ENCODE data around the gene DNAH7.
"Not testable (repeated sequence)": the region's sequence is repeated elsewhere in the genome, so short reads cannot be mapped to it uniquely, and the experiment has no call there.

Gene DNAH7

DNA sequence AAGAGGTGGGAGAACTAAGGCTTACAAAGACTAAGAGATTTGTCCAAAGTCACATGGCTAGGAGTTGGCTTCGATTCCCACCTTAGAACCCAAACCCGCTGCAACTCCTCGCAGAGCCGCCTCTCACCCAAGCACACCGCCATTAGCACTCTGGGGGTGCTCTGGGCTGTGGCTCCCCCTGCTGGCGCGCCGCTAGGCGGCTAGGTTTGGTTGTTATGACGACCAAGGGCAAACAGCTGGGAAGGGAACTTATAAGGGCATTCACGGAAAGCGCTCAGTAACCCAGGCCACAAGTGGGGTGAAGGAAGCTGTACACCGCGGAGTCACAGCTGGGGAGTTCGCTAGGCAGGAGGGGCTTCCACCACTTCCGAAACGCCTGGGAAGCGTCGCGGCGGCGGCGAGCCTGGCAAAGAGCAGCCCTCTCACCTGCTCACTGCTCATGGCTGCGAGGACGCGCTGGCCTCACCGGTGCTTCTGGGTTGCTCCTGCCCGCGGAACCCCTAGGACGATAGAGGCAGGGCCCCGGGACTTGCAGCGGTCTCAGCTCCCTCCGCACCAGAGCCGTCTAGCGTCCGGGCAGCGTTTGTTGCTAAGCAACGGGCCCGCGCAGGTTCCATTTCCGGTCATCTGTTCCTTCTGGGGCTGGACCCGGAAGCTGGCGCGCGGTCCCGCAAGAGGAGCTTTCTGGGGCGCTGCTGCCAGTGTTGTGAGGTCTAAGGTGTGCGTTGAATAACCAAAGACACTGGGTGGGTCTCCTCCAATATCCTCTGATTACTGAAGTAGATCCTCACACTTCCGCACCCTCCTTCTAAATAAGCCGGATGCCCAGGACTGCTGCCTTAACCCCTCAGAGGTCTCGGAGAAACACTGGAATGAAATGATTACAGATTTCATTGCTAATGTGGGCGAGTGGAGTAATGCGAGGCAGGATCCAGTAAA, at the start of gene DNAH7:
Gene DNAH7, minus strand, starts transcription at position 567 of the 939 bp plus-strand sequence. Its CDS starts 126 bp downstream, at position 441.
- peak; percentile 53 to 79 for DNase-seq

DNA sequence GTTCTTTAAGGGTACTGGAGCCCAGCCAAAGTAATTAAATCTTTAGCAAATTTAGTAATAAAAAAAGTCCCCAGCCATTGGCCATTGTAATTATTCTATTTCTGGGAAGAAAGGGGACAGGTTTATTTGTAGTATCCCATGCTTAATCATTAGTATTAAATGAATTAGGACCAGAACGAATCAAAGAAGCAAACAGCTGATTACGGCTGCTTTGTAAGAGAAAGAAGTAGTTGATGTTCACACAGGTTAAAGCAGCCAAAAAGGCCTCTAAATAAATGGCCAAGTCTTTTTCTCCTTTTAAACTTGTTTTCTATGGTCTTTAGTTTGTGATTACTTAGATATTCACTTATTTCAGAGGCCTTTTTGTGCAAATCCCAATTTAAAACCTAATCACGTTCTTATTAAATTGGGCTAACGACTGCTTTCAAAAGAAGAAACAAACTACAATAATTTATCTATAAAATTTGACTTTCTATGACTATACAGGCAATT, 48.6 kb upstream of the DNAH7 start:
- DNase-seq: no peak

DNA sequence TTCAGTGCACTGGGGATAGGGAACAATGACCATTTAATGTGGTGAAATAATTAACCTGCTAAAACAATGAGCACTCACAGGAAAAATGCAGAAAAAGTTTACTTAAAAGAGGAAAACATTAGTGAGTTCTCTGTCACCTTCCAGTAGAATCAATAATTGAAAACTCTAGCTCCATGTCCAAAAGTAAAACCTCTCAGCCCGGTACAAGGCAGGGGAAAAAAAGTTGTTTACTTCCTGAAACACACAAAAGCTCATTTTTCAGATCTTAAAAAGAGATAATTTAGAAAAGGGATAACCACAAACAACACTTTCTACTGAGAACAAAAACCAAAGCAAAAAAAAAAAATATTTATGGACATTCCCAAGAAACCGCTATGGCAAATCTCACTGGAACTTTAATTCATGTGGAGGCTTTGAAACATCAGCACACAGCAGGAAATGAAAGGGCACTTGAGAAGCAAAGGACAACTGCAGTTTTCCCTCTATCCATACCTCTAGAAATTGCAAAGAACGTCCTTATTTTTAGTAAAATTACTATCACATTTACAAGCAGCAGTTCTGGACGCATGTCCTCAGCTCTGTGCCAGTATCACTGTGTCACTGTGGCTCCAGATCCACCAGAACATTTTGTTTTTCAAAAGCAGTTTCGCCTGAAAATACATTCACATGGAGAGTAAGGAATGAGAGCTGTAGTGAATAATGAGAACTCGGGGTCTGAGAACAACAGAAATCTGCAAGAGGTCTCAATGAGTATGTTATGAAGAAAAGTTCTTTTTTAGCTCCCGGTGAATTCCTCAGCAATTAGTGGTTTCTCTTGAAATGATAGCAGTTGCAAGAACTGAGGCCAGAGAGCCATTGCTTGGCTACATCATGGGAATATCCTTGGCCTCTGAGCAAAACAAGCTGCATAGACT, 44.7 kb upstream of the DNAH7 start:
- no peak for DNase-seq

DNA sequence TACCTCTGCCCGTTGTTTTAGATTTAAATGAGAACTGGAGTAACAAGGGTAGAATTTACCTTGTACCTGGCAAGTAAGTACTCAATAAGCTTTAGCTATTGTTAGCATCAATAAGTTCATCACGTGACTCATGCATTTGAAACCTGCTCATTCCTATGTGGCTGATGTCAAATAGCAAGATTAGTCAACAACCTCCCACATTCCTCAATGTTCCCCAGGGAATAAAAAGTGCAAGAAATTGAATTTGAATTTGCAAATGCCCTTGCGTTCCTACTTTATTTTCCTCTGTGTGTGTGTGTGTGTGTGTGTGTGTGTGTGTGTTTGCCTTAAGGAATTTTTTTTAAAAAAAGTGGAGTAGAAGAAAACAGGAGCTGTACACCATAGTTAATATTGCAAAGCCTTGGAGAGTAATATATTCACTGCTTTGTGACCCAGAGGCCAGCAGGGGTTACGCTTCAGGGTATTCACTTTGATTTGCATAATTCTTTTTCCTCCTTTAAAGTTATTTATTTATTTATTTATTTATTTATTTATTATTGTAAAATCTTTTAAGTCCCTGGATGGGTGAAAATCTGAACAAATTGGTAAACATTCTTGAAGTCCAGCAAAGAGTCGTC, 43.9 kb upstream of the DNAH7 start:
- peak in 1 of 2 experiments; percentile 3 for DNase-seq

DNA sequence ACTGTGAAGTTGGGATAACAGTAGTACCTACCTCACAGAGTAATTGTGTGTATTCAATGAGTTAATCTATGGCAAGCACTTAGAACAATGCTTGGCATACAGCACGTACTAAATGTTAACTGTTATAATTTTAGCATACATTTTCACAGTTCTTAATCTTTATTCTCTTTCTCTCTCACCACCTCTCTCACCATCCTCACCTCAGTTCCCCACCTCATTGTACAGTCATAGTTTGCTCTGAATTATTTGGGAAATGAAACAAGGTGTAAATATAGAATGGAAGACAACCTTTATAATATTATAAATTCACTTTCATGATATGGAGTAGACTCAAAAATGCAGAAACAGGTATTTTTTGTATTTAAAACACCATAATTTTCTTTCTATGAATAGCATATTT, 40.0 kb upstream of the DNAH7 start:
- no peak for DNase-seq

DNA sequence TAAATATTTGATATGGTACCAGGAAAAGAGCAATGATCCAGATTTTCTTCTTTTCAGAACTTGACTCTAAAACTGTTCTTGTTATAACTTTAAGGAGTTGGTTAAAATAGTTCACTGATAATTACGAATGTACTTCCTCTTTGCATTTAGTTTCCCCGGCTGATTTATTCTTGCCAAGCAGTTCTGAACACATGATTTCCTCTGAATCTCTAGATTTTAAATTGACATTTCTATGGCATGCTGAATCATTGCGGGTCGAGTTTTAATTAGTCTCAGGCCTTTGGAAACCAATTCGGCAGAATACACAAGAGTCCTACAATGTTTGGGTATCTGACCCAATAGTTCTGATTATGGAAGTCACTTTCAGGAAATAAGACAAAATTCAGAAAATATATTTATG, 37.3 kb upstream of the DNAH7 start:
- no peak for DNase-seq

DNA sequence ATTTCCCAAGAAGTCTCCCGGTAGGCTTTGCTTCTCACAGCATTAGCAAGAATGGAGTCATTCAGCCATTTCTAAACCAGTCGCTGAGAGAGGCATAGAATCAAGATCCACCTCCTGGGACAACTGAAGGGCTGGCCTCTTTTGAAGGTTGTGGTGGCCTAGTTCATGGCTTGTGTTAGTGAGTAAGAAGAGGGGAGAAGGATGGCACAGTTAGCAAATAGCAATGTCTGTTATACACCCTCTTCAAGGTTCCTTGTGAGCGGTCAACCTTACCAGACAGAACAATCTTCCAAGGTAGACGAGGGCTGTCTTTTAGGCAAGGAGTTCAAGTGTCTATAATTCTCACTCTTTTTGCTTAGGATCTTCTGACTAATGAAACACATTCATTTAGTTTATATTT, 35.4 kb upstream of the DNAH7 start:
- no peak for DNase-seq

DNA sequence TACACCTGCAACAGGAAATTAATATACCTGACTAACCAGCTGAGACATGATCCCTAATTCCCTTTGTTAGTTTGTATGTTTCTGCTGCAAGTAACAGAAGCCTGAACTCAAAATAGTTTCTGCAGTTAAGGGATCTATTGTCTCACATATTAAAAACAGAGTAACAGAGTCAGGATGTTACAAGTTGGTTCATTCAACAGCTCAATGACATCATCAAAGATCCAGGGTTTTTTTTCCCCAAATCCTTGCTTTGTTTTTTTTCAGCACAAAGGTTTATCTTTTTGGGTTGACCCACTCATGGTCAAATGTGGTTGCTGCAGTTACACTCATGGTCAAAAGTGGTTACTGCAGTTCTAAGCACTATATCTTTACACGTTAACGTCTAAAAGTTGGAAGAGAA, 35.0 kb upstream of the DNAH7 start:
- no peak for DNase-seq

DNA sequence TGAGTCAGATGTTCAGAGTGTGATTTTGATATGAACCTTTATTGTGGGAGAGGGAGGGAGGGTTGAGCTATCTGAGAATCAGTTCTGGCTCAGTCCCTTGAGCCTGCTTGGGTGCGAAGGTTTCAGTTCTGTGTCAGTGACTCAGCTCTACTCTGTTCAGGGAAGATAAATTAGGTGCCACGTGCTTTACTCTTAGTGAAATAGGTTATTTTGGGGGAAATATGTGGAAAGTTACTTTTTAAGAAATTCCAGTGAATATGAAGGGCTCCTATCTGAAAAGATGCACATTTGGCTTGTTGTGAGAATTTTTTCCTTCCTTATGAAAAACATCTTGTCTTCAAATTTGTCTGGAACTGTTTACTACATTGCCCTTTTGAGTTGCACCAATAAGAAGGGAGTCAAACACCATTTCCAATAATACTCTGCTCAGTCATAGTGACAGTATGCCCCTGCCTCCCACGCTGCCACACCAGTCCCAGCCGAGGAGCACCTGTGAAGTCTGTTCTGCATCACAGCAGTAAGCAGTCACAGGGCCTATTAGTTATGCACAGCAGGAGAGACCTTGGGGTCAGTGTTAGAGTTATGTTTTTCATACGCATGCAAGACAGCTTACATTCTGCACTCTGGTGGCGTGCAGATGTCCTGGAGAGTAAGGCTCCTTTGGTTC, 32.8 kb upstream of the DNAH7 start:
- no peak for DNase-seq

DNA sequence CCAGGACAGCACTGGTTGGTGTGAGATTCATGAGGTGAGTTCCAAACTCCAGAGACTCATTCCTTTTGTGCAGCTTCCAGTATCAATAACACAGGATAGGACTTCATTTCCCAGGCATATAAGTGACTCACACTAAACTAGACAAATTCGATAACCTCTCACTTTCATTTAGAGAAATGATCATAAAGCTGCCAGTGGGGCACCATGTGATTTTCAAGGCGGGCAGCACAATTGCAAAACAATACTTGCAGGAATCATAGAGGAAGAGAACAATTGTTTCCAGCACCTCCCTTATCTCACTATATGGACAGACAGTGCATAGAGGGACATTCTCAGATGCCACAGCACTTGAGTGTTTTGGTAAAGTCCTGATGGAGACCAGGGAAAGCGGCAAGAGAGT, 31.3 kb upstream of the DNAH7 start:
- no peak for DNase-seq

DNA sequence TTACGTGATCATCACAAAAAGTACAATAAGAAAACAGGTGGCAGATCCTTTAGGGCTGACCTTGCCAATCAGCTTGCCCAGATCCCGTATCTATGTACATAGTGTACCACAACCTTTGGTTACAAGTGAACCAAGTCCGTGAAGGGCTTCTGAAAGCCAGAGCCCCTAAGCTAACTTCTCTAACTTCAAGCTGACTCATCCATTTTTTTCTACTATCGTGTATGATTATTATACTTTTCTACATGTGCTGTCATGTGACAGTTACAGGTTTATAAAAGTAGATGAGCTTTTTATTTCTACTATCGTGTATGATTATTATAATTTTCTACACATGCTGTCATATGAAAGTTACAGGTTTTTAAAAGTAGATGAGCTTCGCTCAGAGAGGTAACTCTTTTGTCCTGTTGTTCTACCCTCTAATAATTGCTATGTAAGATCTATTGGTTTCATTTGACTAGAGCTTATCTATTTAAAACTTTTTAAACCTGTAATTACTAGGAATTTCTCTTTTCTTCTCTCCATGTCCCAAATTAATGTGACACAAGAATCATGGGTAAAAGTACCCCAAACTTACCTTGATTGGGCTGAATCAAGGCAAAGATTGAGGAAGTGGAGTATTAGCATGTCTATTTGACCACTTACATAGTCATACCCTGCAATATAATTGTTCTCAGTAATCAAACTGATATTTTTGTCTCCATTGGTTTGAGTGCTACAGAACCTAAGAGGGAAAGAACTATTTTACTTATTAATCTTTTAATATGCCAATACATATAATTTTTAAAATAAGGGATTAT, 29.4 kb upstream of the DNAH7 start:
- DNase-seq: no peak

DNA sequence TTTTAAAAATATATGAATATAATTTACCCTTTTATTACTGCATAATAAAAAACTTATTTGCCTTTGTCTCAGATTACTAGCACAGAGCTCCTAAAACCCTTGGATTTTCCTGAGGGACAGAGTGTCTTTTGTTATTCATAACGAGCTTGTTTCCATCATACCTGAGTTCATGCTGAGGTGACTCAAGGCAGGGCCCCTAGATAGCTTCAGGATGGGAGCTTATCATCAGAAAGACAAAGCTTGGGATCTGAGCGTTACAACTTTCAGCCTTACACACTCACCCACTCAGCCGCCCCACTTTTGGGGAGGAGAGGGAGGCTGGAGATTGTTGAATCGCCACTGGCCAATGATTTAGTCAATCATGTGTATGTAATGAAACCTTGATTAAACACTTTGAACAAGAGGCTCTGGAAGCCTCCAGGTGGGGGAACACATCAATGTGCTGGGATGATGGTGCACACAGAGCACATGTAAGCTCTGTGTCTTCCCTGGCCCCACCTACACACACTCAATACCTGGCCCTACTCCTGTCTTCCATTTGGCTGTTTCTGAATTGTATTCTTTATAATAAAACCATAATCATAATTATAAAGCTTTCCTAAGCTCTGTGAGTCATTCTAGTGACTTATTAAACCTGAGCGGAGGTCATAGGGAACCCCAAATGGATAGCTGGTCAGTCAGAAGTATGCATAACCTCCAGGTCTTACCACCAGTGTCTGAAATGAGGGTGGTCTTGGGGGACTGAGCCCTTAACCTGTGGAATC, 28.5 kb upstream of the DNAH7 start:
- DNase-seq: no peak

DNA sequence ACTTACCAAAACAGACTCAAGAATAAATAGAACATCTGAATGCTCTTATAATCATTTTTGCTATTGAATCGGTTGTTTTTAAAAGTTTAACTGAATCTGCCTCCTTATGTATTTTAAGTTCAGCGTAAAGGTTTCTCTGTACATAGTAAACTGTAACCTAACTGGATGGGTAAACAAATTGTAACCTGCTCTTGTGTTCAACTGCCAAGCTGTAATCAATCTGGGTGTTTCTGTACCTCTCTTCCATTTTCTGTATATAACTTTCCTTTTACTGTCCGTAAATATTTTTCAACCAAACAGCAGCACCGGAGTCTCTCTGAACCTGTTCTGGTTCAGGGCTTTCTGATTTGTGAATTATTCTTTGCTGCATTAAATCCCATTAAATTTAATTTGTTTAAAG, 27.6 kb upstream of the DNAH7 start:
- DNase-seq: no peak

DNA sequence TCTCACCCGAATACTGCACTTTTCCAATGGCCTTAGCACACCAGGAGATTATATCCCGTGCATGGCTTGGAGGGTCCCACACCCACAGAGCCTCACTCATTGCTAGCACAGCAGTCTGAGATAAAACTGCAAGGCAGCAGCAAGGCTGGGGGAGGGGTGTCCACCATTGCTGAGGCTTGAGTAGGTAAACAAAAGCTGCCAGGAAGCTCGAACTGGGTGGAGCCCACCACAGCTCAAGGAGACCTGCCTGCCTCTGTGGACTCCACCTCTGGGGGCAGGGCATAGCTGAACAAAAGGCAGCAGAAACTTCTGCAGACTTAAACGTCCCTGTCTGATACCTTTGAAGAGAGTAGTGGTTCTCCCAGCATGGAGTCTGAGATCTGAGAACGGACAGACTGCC, 20.8 kb upstream of the DNAH7 start:
- DNase-seq: not testable (repeated sequence)

DNA sequence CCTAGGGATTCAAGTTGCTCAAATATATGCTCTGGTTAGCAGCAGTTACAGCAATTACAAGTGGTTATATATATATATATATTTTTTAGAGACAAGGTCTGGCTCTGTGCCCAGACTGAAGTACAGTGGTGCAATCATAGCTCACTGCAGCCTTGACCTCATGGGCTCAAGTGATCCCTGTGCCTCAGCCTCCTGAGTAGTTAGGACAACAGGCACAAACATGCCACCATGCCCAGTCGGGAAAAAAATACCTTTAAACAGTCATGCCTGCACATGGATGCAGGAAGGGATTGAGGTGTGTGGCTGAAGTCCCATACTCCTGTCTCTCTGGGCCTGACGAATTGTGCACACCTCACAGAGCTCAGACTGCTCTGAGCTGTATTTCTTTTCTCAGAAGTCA, 19.6 kb upstream of the DNAH7 start:
- DNase-seq: no peak

DNA sequence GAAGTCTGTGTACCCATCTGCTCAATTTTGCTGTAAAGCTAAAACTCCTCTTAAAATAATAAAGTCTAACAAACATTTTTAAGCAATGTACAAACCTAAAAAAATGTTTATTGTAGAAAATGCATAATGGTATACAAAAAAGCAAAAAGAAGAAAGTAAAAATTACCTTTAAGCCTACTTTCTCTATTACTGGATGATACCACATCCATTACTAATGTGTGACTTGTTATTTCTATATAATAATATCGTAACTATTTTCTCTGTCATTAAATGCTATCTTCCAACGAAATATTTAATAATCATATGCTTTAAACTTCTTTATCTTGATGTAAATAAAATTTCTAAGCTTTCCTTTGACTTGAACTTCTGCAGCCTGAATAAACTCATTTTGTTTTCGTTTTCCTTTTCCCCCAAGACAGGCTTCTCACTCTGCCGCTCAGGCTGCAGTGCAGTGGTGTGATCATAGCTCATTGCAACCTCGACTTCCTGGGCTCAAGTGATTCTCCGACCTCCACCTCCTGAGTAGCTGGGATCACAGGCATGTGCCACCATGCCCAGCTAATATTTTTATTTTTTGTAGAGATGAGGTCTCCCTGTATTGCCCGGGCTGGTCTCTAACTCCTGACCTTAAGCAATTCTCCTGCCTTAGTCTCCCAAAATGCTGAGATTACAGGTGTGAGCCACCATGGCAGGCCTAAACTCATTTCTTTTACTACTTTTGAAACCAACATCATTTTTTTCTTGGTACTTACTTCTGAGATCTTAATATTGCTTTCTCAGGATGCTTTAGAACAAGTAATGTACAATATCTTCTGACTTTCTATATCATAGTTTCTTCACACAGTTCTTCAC, 18.1 kb upstream of the DNAH7 start:
- no peak for DNase-seq

DNA sequence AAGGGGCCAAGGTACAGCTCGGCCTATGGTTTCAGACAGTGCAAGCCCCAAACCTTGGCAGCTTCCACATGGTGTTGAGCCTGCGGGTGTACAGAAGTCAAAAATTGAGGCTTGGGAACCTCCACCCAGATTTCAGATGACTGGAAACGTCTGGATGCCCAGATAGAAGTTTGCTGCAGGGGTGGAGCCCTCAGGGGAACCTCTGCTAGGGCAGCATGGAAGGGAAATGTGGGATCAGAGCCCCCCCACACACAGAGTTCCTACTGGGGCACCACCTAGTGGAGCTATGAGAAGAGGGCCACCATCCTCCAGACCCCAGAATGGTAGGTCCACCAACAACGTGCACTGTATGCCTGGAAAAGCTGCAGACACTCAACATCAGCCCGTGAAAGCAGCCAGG, 15.0 kb upstream of the DNAH7 start:
- no peak for DNase-seq

DNA sequence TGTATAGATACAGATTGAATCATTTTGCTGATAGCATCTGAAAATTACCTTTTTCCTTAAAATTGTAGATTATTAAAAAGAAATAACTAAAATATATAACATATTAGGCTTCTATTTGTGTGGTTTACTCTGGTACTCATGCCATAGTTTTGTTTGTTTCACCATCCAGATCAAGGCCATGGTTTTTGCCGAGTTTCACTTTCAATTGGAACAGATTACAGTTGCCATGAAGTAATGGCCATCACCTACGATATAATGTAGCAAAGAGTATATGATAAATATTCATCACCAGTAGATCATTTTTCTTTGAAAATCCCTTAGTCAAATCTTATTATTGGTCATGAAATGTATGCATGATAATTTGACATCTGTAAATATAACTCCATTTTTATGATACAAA, 11.9 kb upstream of the DNAH7 start:
- DNase-seq: no peak

DNA sequence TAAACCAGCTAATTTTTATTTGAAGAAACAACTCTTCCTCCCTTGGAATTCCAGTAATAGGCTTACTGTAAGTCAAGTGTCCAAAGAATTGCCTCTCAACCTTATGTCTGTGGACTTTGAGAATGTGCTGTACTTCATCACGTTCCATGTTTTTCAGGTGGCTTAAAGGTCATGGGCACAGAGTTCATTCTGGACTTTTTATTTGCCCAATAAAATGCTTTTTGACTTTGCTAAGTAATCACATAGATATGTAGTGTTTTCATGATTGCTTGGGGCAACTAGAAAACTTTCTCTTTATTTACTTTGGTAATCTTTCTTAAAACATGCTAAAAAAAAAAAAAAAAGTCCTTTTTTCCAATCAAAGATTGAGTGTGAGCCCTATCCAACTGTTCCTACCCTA, 10.4 kb upstream of the DNAH7 start:
- DNase-seq: no peak

DNA sequence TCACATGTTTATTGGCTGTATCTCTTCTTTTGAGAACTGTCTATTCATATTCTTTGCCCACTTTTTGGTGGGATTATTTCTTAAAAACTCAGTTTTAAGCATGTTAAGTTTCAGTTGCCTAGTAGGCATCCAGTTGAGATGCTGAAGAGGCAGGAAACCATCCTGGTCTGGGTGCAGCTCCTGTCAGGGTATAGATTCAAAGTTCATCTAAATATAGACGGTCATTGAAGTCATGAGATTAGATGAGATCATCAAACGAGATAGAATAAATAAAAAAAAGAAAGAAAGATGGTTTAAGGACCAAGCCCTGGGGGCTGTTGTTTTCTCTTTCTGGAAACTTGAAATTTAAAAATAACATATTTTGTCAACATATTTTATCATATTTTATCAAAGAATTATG, 9.2 kb upstream of the DNAH7 start:
- no peak for DNase-seq

All from SW 1271 (cell line).